HG02970 (cell line): ENCODE results near the gene TBXA2R.

Source experiments
- ATAC-seq: cut with Tn5 transposase; IDR thresholded peaks from one replicate; pipeline ENCODE4 v1.9.1; 2021; ENCODE audit warnings: mild to moderate bottlenecking, moderate library complexity, moderate number of reproducible peaks; ENCODE audit not compliant: unreplicated experiment, low FRiP score

TBXA2R gene

GRCh38 chr19:3563709-3564524 is 42.8 kb downstream of the TBXA2R start:
- ATAC-seq: no peak

DNA sequence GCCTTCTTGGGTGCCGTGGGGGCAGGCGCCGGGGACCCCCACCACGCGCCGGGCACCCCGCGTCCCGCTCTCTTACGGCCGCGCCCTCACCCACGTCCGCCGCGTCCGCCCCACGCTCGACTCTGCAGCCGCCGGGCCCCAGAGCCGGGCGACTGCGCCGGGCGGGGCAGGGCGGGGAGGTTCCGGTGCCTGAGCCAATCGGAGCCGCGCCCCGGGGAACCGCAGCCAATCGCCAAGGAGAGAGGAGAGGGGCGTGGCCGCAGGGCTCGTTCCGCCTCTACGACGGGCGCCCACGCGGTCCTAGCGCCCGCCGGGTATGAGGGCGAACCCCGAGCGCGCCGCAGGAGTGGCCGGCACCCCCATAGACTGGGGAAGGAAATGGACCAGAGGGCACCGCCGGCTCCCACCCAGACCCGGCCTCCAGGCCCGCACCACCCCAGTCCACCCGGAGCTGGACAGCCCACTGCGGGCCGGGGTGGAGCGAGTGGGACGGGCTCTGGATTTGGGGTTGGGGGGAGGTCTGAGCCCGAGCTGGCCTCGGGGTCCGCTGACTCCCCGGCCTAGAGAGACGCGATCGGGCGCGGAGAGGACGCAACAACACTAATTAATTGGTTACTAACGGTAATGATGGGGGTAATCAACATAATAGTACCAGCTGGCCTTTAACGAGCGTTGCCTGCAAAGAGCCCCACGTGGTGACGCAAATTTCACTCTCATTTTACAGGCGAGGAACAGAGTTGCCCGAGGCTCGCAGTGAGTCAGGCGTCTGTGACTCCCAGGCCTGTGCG is 49.0 kb downstream of the TBXA2R start, which contains the start of gene MFSD12:
Gene MFSD12, minus strand, starts transcription at position 126 of the 788 bp plus-strand sequence. CDS start 183 bp downstream, outside the sequence.
- peak; percentile 85 for ATAC-seq

DNA sequence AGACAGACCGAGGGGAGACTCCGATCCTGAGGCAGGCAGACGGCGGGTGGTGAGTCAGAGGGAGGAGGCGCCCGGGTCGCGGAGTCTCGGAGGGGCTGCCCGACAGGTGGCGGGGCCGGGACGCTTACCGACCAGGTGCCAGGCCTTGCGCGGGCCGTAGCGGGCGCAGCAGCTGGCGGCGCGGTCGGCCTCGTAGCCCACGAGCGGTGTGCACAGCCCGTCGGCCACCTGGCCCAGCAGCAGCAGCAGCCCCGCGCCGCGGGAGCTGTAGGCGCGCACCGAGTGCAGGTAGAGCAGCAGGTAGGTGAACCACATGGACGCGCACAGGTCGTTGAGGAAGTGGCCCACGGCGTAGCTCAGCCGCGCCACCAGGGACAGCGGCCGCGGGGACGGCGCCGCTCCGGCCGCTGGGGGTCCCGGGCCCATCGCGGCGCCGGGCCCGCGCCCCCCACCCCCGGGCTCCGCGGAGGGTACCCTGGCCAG is 49.7 kb downstream of the TBXA2R start:
- ATAC-seq: peak; percentile 7

DNA sequence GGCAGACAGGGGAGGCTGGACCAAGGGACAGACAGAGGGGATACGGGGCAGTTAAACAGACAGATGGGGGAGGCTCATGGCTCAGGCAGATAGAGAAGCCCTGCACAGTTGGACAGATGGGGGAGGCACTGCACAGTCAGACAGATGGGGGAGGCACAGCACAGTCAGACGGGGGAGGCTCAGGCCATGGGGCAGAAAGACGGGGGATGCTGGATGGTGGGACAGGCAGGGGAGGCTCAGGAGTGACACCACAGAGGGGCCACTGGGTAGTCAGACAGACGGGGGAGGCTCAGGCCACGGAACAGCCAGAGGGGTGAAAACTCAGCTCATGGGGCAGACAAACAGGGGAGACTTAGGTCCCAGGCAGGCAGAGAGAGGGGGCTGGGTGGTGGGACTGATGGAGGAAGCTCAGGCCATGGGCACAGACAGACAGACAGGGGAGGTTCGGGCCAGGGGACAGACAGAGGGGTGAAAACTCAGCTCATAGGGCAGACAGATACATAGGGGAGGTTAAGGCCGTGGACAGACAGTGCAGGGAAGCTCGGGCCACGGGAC is 50.2 kb downstream of the TBXA2R start:
- no peak for ATAC-seq

DNA sequence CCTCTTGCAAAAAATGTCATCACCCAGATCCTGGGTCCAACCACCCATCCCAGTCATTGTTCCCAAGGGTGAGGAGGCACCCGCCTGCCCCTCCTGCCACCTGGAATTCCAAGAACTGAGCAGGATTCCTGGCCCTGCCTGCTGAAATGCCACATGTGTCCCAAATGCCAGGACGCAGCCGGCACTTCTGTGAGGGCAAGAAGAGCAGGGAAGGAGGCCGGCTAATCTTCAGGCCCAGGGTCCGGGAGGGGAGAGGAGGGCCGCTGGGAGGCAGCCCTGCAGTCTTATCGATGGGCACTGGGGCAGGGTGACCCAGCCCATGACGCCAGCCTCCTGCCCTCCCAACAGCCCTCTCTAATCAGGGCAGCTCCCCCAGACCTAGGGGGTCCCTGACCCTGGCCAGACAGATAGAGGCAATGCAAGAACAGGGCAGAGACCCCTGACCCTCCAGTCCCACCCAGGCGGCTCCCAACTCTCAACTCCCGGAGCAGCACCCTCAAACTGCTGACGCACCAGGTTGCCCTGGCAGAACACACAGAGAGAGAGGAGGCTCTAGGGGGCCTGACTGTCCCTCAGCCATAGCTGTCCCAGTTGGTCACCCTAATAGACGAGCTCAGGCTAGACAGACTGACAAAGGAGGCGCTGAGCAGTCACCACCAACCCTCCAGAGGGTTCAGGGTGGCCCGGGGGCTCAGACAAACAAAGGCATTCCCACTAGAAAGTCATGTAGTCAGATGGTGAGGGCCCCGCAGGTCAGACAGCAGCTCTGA is 50.8 kb downstream of the TBXA2R start:
- ATAC-seq: no peak

GRCh38 chr19:3554254-3555083 is 52.2 kb downstream of the TBXA2R start:
- no peak for ATAC-seq

DNA sequence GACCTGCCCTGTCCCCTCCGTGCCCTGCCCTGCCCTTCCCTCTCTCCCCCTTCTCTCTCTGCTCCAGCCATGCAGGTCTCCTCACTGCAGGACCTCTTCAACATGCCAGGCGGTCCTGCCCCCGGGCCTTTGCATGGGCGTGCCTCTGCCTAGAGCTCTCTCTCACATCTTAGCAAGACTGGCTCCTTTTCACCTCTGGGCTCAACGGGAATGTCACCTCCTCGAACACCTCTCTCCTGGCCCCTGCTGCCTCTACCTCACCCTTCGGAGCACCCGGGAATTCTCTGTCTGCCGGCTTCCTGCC is 54.9 kb downstream of the TBXA2R start:
- no peak for ATAC-seq

DNA sequence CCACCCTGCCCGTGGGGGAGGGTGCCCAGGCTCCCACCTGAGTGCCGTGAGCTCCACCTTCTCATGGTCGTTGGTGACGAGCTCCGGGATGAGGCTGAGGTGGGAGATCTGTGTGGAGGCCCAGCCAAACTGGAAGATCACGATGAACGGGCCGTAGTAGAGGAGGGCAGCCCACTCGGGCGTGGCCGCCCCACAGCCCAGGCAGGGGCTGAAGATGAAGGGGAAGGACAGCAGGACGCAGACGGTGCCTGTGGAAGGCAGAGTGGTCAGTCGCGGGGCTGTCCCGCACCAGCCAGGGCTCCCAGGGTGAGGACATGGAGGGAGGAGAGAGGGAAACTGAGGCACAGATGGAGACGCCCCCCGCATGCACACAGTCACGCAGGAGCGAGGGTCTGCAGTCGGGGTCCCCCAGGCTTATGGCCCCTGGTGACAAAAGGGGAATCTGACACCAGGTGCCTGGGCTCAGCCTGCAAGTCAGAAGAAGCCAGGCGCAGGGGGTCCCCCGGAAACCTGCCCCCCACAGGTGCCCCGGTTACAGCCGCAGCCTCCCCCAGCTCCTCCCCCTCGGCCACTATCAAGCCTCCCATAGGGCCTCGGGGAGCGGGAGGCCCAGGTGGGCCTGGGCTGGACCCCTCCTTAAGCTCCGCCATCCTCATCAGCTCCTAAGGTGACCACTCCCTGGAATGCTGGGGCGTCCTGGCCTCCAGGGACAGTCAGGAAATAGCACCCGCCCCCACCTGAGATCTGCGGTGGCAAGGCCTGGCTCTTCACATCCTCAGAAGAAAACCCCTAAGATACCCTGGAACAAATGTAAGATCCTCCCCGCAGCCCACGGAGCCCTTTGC is 55.5 kb downstream of the TBXA2R start:
- ATAC-seq: no peak

GRCh38 chr19:3549816-3550215 is 56.9 kb downstream of the TBXA2R start:
- ATAC-seq: no peak

GRCh38 chr19:3548606-3549005 is 58.1 kb downstream of the TBXA2R start:
- ATAC-seq: no peak

DNA sequence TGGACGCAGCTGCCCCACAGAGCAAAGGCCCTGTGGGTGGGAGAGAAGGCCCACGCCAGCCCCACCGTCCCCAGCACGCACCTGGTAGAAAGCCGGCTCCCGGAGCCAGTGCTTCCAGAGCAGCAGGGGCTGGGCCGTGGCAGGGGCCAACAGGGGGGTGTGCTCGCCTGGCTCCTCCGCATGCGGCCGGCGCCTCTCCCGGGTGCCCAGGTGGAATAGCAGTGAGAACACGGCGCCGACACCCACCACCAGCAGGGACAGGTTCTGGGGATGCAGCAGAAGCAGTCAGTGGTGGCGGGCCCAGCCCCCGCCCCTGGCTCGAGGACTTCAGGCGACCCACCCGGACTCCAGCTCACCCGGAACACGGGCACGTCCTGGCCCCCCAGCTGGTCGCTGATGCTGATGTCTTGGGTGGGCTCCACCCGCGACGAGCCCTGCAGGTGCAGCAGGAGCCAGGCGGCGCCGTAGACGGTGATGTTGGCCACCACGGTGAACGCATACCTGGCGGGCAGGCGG is 58.9 kb downstream of the TBXA2R start:
- no peak for ATAC-seq

GRCh38 chr19:3547301-3547731 is 59.4 kb downstream of the TBXA2R start:
- ATAC-seq: no peak

DNA sequence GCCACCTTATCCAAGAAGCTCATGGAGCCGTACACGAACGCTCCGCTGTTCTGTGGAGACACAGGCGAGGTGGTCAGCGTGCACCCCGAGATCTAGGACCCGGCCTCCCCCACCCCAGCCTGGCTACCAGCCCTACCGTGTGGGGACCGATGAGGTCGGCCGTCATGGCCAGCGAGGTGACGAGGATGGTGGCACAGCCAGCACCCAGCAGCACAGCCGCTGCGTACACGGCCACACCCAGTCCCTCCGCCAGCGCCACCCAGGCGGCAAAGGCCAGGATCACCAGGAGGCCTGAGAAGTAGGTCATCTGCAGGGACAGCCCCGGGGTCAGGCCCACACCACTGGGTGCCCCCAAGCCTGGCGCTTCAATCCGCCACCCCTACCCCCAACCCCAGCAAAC is 60.6 kb downstream of the TBXA2R start:
- ATAC-seq: no peak

DNA sequence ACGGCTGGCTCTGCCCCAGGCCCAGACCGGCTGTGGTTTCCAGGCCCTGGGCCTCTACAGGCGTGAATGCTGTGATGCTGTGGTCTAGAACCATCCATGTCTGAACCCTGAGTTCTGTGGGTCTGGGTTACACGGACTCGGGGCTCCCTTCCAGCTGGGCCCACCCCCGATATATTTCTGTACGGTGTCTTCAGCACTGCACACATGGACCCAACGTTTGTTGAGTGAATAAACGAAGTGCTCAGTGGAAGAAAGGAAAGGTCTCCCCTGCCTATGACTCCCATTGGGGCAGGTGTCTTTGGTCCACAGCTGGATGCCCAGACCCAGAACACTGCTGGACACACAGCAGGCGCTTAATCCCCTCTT is 61.0 kb downstream of the TBXA2R start:
- ATAC-seq: no peak

- no peak for ATAC-seq
Measured at GRCh38 chr19:3544742-3545668, 61.7 kb downstream of the TBXA2R start.
